A673 (cell line): ENCODE data around the gene MAP3K6. TPM values are rescaled to one million over a fixed set of nuclear protein-coding genes. Genes with fewer than 3 reads are reported as not detected.
A peak's percentile ranks its signal among the peaks of the same experiment; 100 is the strongest.

ENCODE experiments used
- BruUV-seq: library from RNA; stranded (reverse); fragments of 400-500 nt; replicated peaks from 2 replicates; lab custom pipeline; 2021; lab: Mats Ljungman, UMichigan
- CTCF ChIA-PET: fragments of 300-600 bp; sonication (Branson Sonifier 250); formaldehyde crosslinking; loops from one replicate; lab custom pipeline; 2022; ENCODE audit warnings: antibody characterized with exemption; lab: Charles Lee
- POLR2A ChIA-PET: fragments of 300-600 bp; sonication (Branson Sonifier 250); formaldehyde crosslinking; loops from one replicate; lab custom pipeline; 2022; ENCODE audit warnings: antibody characterized with exemption; ENCODE audit not compliant: low non-redundant PET; lab: Charles Lee
- DNase-seq: peaks from one replicate; pipeline ENCODE4 v3.0.0-alpha.2; 2015; ENCODE audit warnings: low spot score
- H3K27ac ChIP-seq: fragments of 200-600 bp; sonication (generic); 2 replicates; pipeline ENCODE4 v1.5.1; 2016; ENCODE audit warnings: mixed run types, low read depth, mild to moderate bottlenecking, mixed read lengths, antibody characterized with exemption, low read length; ENCODE audit not compliant: poor library complexity, severe bottlenecking
- H3K27me3 ChIP-seq: fragments of 200-600 bp; sonication (generic); replicated peaks from 2 replicates; pipeline ENCODE4 v1.6.1; 2017; ENCODE audit warnings: mixed run types, low read depth, mild to moderate bottlenecking, mixed read lengths, antibody characterized with exemption, low read length; ENCODE audit not compliant: insufficient read depth, poor library complexity
- H3K36me3 ChIP-seq: fragments of 200-600 bp; sonication (generic); 2 replicates; pipeline ENCODE4 v1.6.1; 2016; ENCODE audit warnings: mixed run types, mild to moderate bottlenecking, mixed read lengths, antibody characterized with exemption, low read length; ENCODE audit not compliant: insufficient read depth, poor library complexity, severe bottlenecking
- H3K4me1 ChIP-seq: fragments of 200-600 bp; sonication (generic); 2 replicates; pipeline ENCODE4 v1.6.1; 2017; ENCODE audit warnings: mixed run types, mild to moderate bottlenecking, mixed read lengths, antibody characterized with exemption, low read length; ENCODE audit not compliant: insufficient read depth, poor library complexity, severe bottlenecking
- H3K4me3 ChIP-seq: fragments of 200-600 bp; sonication (generic); 2 replicates; pipeline ENCODE4 v1.5.1; 2016; ENCODE audit warnings: low read depth, mixed run types, mild to moderate bottlenecking, mixed read lengths, low read length; ENCODE audit not compliant: poor library complexity, severe bottlenecking
- H3K9me3 ChIP-seq: fragments of 200-600 bp; sonication (generic); 2 replicates; pipeline ENCODE4 v1.6.1; 2016; ENCODE audit warnings: mixed run types, low read depth, mild to moderate bottlenecking, mixed read lengths, antibody characterized with exemption, low read length; ENCODE audit not compliant: poor library complexity, severe bottlenecking
- EZH2 ChIP-seq: fragments of 200-600 bp; sonication (generic); IDR thresholded peaks from 2 replicates; pipeline ENCODE4 v1.6.1; 2017; ENCODE audit warnings: borderline replicate concordance, low read depth, mild to moderate bottlenecking, mixed read lengths, antibody characterized with exemption, low read length; ENCODE audit not compliant: poor library complexity, severe bottlenecking
- intact Hi-C: fragments of 100-400 bp; cut with micrococcal nuclease; formaldehyde crosslinking; loops from one replicate; pipeline ENCODE4 v1.10.0; 2022; ENCODE audit not compliant: unreplicated experiment
- total RNA-seq: library from RNA; stranded (reverse); gene quantifications from 2 replicates; pipeline ENCODE4 v1.2.3, GENCODE V29; 2021
- TF ChIP-seq, protein P1 (sequence below): fragments of 300-800, 200-600 bp; sonication (generic); conservative IDR thresholded peaks from 2 replicates; pipeline ENCODE4 v1.5.1; 2017; ENCODE audit warnings: low read depth, mild to moderate bottlenecking, antibody characterized with exemption, low read length, moderate library complexity, mixed read lengths

MAP3K6 gene
- total RNA-seq, 1 experiment from 2014 or later, result 2.4 TPM

DNA sequence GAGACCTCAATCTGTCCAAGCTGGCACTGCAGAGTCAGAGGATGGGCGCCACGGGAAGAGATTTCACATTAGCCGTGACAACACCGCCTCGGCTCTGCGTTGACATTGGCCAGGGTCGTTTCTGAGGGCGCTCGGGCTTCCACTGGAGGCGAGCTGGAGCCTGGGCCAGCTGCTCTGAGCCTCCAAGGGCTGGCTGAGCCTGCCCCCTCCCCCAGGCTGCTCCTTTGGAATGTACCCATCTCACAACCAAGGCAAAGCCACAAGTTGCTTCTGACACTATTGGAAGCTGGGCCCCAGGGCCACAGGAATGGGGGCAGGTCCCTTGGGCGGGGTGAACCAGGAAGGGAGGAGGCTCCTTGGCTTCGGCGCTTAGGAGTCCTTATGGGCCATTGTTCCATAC lies 38.3 kb upstream of the MAP3K6 start:
- ChIA-PET CTCF (no interaction called here), POLR2A (no interaction called here)
- no peak overlapping the region for H3K4me3 ChIP-seq
- intact Hi-C loops, result no loop called here
- no peaks in the 10 kb centered on the region for H3K27me3 ChIP-seq
- H3K36me3 ChIP-seq, result peaks cover 22% of the 10 kb centered on the region
- DNase-seq, result no peak
- TF ChIP-seq, protein P1, sequence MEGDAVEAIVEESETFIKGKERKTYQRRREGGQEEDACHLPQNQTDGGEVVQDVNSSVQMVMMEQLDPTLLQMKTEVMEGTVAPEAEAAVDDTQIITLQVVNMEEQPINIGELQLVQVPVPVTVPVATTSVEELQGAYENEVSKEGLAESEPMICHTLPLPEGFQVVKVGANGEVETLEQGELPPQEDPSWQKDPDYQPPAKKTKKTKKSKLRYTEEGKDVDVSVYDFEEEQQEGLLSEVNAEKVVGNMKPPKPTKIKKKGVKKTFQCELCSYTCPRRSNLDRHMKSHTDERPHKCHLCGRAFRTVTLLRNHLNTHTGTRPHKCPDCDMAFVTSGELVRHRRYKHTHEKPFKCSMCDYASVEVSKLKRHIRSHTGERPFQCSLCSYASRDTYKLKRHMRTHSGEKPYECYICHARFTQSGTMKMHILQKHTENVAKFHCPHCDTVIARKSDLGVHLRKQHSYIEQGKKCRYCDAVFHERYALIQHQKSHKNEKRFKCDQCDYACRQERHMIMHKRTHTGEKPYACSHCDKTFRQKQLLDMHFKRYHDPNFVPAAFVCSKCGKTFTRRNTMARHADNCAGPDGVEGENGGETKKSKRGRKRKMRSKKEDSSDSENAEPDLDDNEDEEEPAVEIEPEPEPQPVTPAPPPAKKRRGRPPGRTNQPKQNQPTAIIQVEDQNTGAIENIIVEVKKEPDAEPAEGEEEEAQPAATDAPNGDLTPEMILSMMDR, result no peak
- no peak for TF ChIP-seq EZH2
- no peaks in the 10 kb centered on the region for H3K4me1 ChIP-seq
- no peak overlapping the region for H3K27ac ChIP-seq
- no peaks in the 10 kb centered on the region for H3K9me3 ChIP-seq
- BruUV-seq, result no TSS peak

DNA sequence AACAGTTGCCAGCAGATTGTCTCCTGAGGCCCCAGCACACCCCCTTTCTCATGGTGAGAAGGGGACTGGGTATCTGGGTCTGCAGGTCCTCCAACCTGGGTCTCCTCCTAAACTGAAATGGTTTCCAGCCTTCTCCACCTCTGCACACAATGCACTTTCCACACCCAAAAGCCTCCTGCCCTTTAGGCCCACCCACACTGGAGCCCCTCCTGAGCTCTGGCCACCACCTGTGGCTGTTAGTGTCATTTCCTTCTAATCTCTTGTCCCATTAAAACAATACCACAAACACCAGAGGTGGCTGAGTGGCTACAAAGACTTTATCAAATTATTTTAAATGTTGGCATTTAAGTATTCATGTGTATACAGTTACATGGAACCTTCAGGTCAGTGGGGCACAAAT lies 37.2 kb upstream of the MAP3K6 start:
- Histone ChIP-seq H3K4me1 (no peaks in the 10 kb centered on the region), H3K27ac (no peak overlapping the region), H3K4me3 (no peak overlapping the region), H3K27me3 (no peaks in the 10 kb centered on the region), H3K9me3 (no peaks in the 10 kb centered on the region), H3K36me3 (peaks cover 15% of the 10 kb centered on the region)
- CTCF ChIA-PET, result no interaction called here
- no peak for DNase-seq
- no TSS peak for BruUV-seq
- POLR2A ChIA-PET, result no interaction called here
- TF ChIP-seq, protein P1, result no peak
- no peak for TF ChIP-seq EZH2
- intact Hi-C loops, result loop anchor here (5.0 kb wide), 1 partner anchor 263 kb away; no protein-coding TSS in a partner anchor

GRCh38 chr1:27403065-27403726 lies 36.4 kb upstream of the MAP3K6 start:
- ChIA-PET CTCF (interaction anchor here (0.5 to 1.6 kb wide), 3 partner anchors 154 to 371 kb away, joined by 3 to 10 read pairs (median 4); no protein-coding TSS in a partner anchor), POLR2A (no interaction called here)
- TF ChIP-seq EZH2, result no peak
- TF ChIP-seq, protein P1, result peak; percentile 32; the same call in 1 of the 2 replicates
- BruUV-seq, result no TSS peak
- no peaks in the 10 kb centered on the region for H3K4me1 ChIP-seq
- no peak for DNase-seq
- no peaks in the 10 kb centered on the region for H3K27me3 ChIP-seq
- H3K4me3 ChIP-seq, result no peak overlapping the region
- H3K36me3 ChIP-seq, result peaks cover 11% of the 10 kb centered on the region
- H3K27ac ChIP-seq, result no peak overlapping the region
- intact Hi-C loops, result loop anchor here (5.0 kb wide), 1 partner anchor 264 kb away; no protein-coding TSS in a partner anchor
- no peaks in the 10 kb centered on the region for H3K9me3 ChIP-seq
